C4-2B (cell line): ENCODE measurements around the gene UBR2.

Source experiments
- H3K27ac ChIP-seq: fragments of 450-650 bp; 2 replicates; pipeline ENCODE4 v1.5.1; 2017
- CTCF ChIP-seq: fragments of 450-650 bp; conservative IDR thresholded peaks from 2 replicates; pipeline ENCODE4 v1.5.1; 2017; ENCODE audit warnings: mild to moderate bottlenecking
- ZFX ChIP-seq: fragments of 450-650 bp; IDR thresholded peaks from 2 replicates; pipeline ENCODE4 v1.6.1; 2017

The UBR2 gene

DNA sequence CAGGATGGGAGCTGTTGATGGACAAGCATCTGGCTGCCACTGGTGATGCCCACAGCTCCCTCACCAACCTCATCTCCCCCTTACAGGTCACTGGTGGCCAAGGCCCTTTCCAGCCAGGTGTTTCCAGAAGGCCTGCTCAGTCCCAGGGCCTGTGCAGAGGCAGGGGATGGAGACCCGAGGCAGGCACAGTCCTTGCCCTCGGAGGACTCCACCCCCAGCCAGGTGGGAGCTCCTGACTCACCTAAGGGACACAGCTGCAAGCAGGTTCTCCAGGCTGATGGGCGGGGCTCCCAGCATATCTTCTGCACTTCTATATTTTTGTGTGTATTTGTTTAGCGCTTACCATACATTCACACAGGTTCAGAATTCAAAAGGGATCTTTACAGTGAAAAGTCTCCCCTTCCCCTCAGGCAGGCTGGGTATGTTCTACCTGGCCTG, 141.1 kb downstream of the UBR2 start:
- TF ChIP-seq CTCF (no peak), ZFX (no peak)
- no peak overlapping the region for H3K27ac ChIP-seq

DNA sequence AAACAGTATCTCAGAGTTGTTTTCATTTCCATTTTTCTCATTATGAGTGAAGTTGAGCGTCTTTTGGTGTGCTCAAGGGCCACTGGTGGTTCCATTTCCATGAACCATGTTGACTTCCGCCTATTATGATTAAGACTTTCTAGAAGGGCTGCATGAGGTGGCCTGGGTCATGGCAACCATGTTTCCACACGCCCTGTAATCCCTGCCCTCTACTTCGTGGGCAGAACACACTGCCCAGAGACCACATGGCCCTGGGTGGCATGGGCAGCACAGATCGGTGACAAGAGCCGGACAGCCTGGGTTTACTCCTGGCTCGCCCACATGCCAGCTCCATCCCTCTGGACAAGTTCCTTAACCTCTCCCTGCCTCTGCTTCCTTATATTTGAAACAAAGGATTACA, 143.8 kb downstream of the UBR2 start:
- TF ChIP-seq CTCF (no peak), ZFX (no peak)
- no peak overlapping the region for H3K27ac ChIP-seq

GRCh38 chr6:42708096-42708495, 144.3 kb downstream of the UBR2 start:
- no peak overlapping the region for H3K27ac ChIP-seq
- TF ChIP-seq CTCF, result no peak
- no peak for TF ChIP-seq ZFX

DNA sequence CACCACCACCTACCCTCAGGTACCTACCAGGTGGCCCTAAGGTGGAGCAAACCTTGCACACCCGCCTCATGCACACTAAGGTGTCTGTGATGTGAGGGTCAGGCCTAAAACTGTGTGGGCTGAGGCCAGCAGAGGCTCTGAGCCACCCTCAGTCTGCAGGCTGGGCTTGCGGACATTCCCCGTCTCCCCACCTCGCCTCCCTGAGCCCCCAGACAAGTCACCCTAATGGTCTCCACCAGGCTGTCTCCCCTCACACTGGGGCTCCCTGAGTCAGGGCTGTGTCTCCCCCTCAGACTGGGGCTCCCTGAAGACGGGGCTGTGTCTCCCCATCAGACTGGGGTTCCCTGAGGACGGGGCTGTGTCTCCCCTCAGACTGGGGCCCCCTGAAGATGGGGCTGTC, 146.0 kb downstream of the UBR2 start:
- H3K27ac ChIP-seq, result no peak overlapping the region

DNA sequence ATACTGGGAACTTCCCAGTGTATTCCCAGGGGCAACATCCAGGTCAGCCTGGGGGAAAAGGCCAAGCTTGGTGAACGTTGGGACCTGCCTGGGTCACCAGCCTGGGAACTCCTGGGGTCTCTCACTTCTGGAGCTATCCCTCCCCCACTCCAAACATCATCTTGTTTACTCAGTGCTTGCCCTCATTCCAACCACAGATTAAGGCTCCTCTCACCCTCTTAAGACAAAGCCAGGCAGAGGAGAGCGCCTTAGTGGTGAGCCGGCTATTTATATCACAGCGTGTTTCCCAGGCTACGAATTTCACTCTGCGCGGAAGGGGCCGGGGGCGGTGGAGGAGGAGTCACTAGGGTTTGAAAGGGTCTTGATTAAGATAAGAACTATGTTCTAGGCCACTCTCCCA, 146.5 kb downstream of the UBR2 start:
- H3K27ac ChIP-seq, result no peak overlapping the region
- TF ChIP-seq CTCF (no peak), ZFX (no peak)

More for the DNA sequence above, 146.0 kb downstream of the UBR2 start:
- TF ChIP-seq CTCF (no peak), ZFX (no peak)

DNA sequence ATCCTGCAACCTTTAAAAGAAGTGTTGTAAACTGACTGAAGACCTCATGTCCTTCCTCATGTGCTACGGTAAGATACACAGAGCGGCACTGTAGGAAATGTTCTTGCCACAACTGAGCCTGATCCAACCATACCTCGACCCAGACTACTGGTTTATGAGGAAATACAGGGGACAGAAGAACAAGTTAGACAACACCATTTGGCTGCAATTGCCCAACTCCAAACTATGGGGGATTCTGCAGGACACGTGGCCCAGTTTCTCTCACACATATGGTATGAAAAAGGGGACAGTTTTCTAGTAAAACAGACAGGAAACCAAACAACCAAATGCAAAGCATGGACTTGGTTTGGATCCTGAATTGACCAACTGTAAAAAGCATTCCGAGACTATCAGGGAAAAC, 148.1 kb downstream of the UBR2 start:
- TF ChIP-seq CTCF (no peak), ZFX (no peak)

DNA sequence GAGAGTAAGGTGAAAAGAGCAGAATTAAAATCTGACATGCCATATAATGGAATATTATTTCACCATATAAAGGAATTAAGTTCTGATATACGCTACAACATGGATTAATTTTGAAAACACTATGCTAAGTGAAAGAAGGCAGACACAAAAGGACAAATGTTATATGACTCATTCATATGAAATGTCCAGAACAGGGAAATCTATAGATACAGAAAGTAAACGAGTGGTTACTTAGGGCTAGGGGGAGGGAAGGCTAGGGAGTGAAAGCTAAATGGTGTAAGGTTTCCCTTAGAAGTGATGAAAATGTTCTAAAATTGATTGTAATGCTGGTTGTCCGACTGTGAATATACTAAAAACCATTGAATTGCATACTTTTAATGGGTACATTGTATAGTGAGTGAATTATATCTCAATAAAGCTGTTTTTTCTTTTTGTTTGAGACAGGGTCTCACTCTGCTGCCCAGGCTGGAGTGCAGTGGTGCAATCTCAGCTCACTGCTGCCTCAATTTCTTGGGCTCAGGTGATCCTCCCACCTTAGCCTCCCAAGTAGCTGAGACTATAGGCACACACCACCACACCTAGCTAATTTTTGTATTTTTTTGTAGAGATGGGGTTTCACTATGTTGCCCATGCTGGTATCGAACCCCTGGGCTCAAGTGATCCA, 150.4 kb downstream of the UBR2 start:
- TF ChIP-seq CTCF (no peak), ZFX (no peak)
- no peak overlapping the region for H3K27ac ChIP-seq

More for the DNA sequence above, 148.1 kb downstream of the UBR2 start:
- H3K27ac ChIP-seq, result no peak overlapping the region
